Central memory CD8-positive, alpha-beta T cell (primary cell): Measurements from ENCODE around the gene PCBP3.
"Not testable (repeated sequence)": the region's sequence is repeated elsewhere in the genome, so short reads cannot be mapped to it uniquely, and the experiment has no call there.

ENCODE experiments used
- ATAC-seq: fragments of 150-1000 bp; cut with Tn5 transposase; replicated peaks from 2 replicates; pipeline ENCODE4 v1.10.0; 2022; ENCODE audit warnings: mild to moderate bottlenecking, moderate FRiP score, moderate number of reproducible peaks; ENCODE audit not compliant: poor library complexity, severe bottlenecking; ENCODE audit errors: extremely low read depth
- DNase-seq, 2 donors: peaks; one replicate each; pipeline ENCODE4 v3.0.0; 2021; ENCODE audit warnings: low spot score in 2 of 2
- H3K27ac Mint-ChIP-seq: one replicate; pipeline ENCODE4 v1.8.0; 2022; ENCODE audit warnings: low read depth, mild to moderate bottlenecking, moderate library complexity, mixed read lengths
- H3K27me3 Mint-ChIP-seq: one replicate; pipeline ENCODE4 v1.8.0; 2022; ENCODE audit warnings: mixed read lengths
- H3K36me3 Mint-ChIP-seq: one replicate; pipeline ENCODE4 v1.8.0; 2022; ENCODE audit warnings: mild to moderate bottlenecking, moderate library complexity, mixed read lengths; ENCODE audit not compliant: insufficient read depth
- H3K4me1 Mint-ChIP-seq: one replicate; pipeline ENCODE4 v1.8.0; 2022; ENCODE audit warnings: mixed read lengths
- H3K4me3 Mint-ChIP-seq: one replicate; pipeline ENCODE4 v1.8.0; 2022; ENCODE audit warnings: mild to moderate bottlenecking, moderate library complexity, mixed read lengths
- H3K9me3 Mint-ChIP-seq: one replicate; pipeline ENCODE4 v1.8.0; 2022; ENCODE audit warnings: mixed read lengths

Gene PCBP3

GRCh38 chr21:45618287-45618686 is 25.2 kb upstream of the PCBP3 start:
- Mint-ChIP-seq H3K9me3 (no peaks in the 10 kb centered on the region), H3K4me3 (no peak overlapping the region), H3K36me3 (peaks cover 7% of the 10 kb centered on the region), H3K27me3 (peaks cover 17% of the 10 kb centered on the region), H3K4me1 (peaks cover 24% of the 10 kb centered on the region), H3K27ac (no peak overlapping the region)
- ATAC-seq (no peak), DNase-seq (no peak)

GRCh38 chr21:45618846-45619485 is 24.6 kb upstream of the PCBP3 start:
- Mint-ChIP-seq H3K4me3 (no peak overlapping the region), H3K9me3 (no peaks in the 10 kb centered on the region), H3K27me3 (peaks cover 22% of the 10 kb centered on the region), H3K36me3 (peaks cover 5% of the 10 kb centered on the region), H3K4me1 (peaks cover 18% of the 10 kb centered on the region), H3K27ac (no peak overlapping the region)
- ATAC-seq (no peak), DNase-seq (no peak)

GRCh38 chr21:45620201-45620923 is 23.2 kb upstream of the PCBP3 start:
- Mint-ChIP-seq H3K27me3 (peaks cover 29% of the 10 kb centered on the region), H3K9me3 (no peaks in the 10 kb centered on the region), H3K4me1 (peaks cover 14% of the 10 kb centered on the region), H3K4me3 (no peak overlapping the region), H3K27ac (peak overlapping the region; percentile 30), H3K36me3 (peaks cover 1% of the 10 kb centered on the region)
- no peak for ATAC-seq
- DNase-seq: no peak

GRCh38 chr21:45621435-45622331 is 21.8 kb upstream of the PCBP3 start:
- DNase-seq, H3K4me3 Mint-ChIP-seq, H3K9me3 Mint-ChIP-seq, H3K36me3 Mint-ChIP-seq, ATAC-seq, H3K27ac Mint-ChIP-seq, H3K4me1 Mint-ChIP-seq: not testable (repeated sequence)
- H3K27me3 Mint-ChIP-seq: peaks cover 42% of the 10 kb centered on the region

- no peak for ATAC-seq
- DNase-seq: no peak
- H3K9me3 Mint-ChIP-seq: no peaks in the 10 kb centered on the region
Measured at GRCh38 chr21:45622416-45623097, 21.0 kb upstream of the PCBP3 start.

GRCh38 chr21:45623436-45623835 is 20.1 kb upstream of the PCBP3 start:
- peaks cover 60% of the 10 kb centered on the region for H3K27me3 Mint-ChIP-seq
- no peak overlapping the region for H3K4me3 Mint-ChIP-seq
- H3K4me1 Mint-ChIP-seq: no peaks in the 10 kb centered on the region
- DNase-seq: no peak
- no peak for ATAC-seq
- no peaks in the 10 kb centered on the region for H3K9me3 Mint-ChIP-seq
- H3K36me3 Mint-ChIP-seq: no peaks in the 10 kb centered on the region
- H3K27ac Mint-ChIP-seq: no peak overlapping the region

More at GRCh38 chr21:45622416-45623097, 21.0 kb upstream of the PCBP3 start:
- H3K27ac Mint-ChIP-seq: no peak overlapping the region
- no peaks in the 10 kb centered on the region for H3K36me3 Mint-ChIP-seq
- H3K27me3 Mint-ChIP-seq: peaks cover 51% of the 10 kb centered on the region
- no peak overlapping the region for H3K4me3 Mint-ChIP-seq
- H3K4me1 Mint-ChIP-seq: no peaks in the 10 kb centered on the region

- not testable (repeated sequence) for ATAC-seq, DNase-seq, H3K36me3 Mint-ChIP-seq, H3K4me1 Mint-ChIP-seq, H3K9me3 Mint-ChIP-seq, H3K27ac Mint-ChIP-seq, H3K4me3 Mint-ChIP-seq
- H3K27me3 Mint-ChIP-seq: peaks cover 58% of the 10 kb centered on the region
Measured at GRCh38 chr21:45626127-45626526, 17.4 kb upstream of the PCBP3 start.

GRCh38 chr21:45629046-45629981 is 14.2 kb upstream of the PCBP3 start:
- DNase-seq (no peak), ATAC-seq (no peak)
- H3K27me3 Mint-ChIP-seq: peaks cover 47% of the 10 kb centered on the region
- no peak overlapping the region for H3K27ac Mint-ChIP-seq
- no peaks in the 10 kb centered on the region for H3K36me3 Mint-ChIP-seq
- H3K4me3 Mint-ChIP-seq: no peak overlapping the region
- no peaks in the 10 kb centered on the region for H3K9me3 Mint-ChIP-seq
- no peaks in the 10 kb centered on the region for H3K4me1 Mint-ChIP-seq

- Mint-ChIP-seq H3K4me1 (no peaks in the 10 kb centered on the region), H3K27me3 (peaks cover 41% of the 10 kb centered on the region), H3K9me3 (no peaks in the 10 kb centered on the region), H3K36me3 (no peaks in the 10 kb centered on the region), H3K4me3 (no peak overlapping the region), H3K27ac (no peak overlapping the region)
- ATAC-seq (no peak), DNase-seq (no peak)
Measured at GRCh38 chr21:45630066-45630694, 13.3 kb upstream of the PCBP3 start.

GRCh38 chr21:45630876-45631275 is 12.6 kb upstream of the PCBP3 start:
- ATAC-seq (no peak), DNase-seq (no peak)
- Mint-ChIP-seq H3K36me3 (no peaks in the 10 kb centered on the region), H3K4me3 (no peak overlapping the region), H3K27ac (no peak overlapping the region), H3K9me3 (no peaks in the 10 kb centered on the region), H3K27me3 (peaks cover 34% of the 10 kb centered on the region), H3K4me1 (no peaks in the 10 kb centered on the region)

- DNase-seq: no peak
- Mint-ChIP-seq H3K27ac (no peak overlapping the region), H3K4me3 (no peak overlapping the region), H3K4me1 (no peaks in the 10 kb centered on the region), H3K9me3 (no peaks in the 10 kb centered on the region), H3K36me3 (no peaks in the 10 kb centered on the region), H3K27me3 (peaks cover 27% of the 10 kb centered on the region)
- ATAC-seq: no peak
Measured at GRCh38 chr21:45631540-45631939, 12.0 kb upstream of the PCBP3 start.
